Retina (tissue), 1 donor: Measurements from ENCODE around the gene SEC14L1.
"Not testable (repeated sequence)": the region's sequence is repeated elsewhere in the genome, so short reads cannot be mapped to it uniquely, and the experiment has no call there.

Source experiments
- DNase-seq: peaks from one replicate; pipeline ENCODE4 v3.0.0-alpha.2; 2016

The SEC14L1 gene

GRCh38 chr17:77246110-77247047 is 105.6 kb downstream of the SEC14L1 start:
- no peak for DNase-seq

GRCh38 chr17:77247048-77247541 is 106.3 kb downstream of the SEC14L1 start:
- peak; percentile 96 for DNase-seq

- no peak for DNase-seq
Observed at GRCh38 chr17:77247609-77248008, 106.8 kb downstream of the SEC14L1 start.

- DNase-seq: no peak
Observed at GRCh38 chr17:77248216-77249114, 107.7 kb downstream of the SEC14L1 start.

- no peak for DNase-seq
Observed at GRCh38 chr17:77251622-77252183, 110.9 kb downstream of the SEC14L1 start.

- not testable (repeated sequence) for DNase-seq
Observed at GRCh38 chr17:77252306-77252705, 111.5 kb downstream of the SEC14L1 start.

GRCh38 chr17:77253611-77254051 is 112.9 kb downstream of the SEC14L1 start:
- no peak for DNase-seq

GRCh38 chr17:77254951-77255825 is 114.4 kb downstream of the SEC14L1 start:
- DNase-seq: peak; percentile 46

GRCh38 chr17:77255970-77256369 is 115.2 kb downstream of the SEC14L1 start:
- DNase-seq: not testable (repeated sequence)

- no peak for DNase-seq
Observed at GRCh38 chr17:77256710-77257109, 115.9 kb downstream of the SEC14L1 start.

- no peak for DNase-seq
Observed at GRCh38 chr17:77257169-77257568, 116.4 kb downstream of the SEC14L1 start.

- no peak for DNase-seq
Observed at GRCh38 chr17:77257596-77258458, 117.1 kb downstream of the SEC14L1 start.

- no peak for DNase-seq
Observed at GRCh38 chr17:77258638-77259037, 117.9 kb downstream of the SEC14L1 start.

- DNase-seq: no peak
Observed at GRCh38 chr17:77264617-77265230, 124.0 kb downstream of the SEC14L1 start.

GRCh38 chr17:77266213-77266612 is 125.4 kb downstream of the SEC14L1 start:
- no peak for DNase-seq
